Thyroid gland (tissue), 4 donors: ENCODE results near the gene C1orf210.

Experiments
- POLR2A ChIP-seq, 2 donors: fragments of 450-650 bp; IDR thresholded peaks; one replicate each; pipeline ENCODE4 v1.6.1; 2017; ENCODE audit warnings: antibody characterized with exemption in 2 of 2, mild to moderate bottlenecking in 2 of 2, moderate library complexity in 1 of 2
- TF ChIP-seq, protein P1 (sequence below), 6 experiments: fragments of 200-600 bp in 3 of 6; fragments of 450-650 bp in 3 of 6; sonication (generic) in 3 of 6; IDR thresholded peaks; one replicate each; pipeline ENCODE4 v1.5.1; 2016 to 2019; ENCODE audit warnings: antibody characterized with exemption in 6 of 6, mild to moderate bottlenecking in 2 of 6, inconsistent platforms in 1 of 6, moderate library complexity in 1 of 6

DNA sequence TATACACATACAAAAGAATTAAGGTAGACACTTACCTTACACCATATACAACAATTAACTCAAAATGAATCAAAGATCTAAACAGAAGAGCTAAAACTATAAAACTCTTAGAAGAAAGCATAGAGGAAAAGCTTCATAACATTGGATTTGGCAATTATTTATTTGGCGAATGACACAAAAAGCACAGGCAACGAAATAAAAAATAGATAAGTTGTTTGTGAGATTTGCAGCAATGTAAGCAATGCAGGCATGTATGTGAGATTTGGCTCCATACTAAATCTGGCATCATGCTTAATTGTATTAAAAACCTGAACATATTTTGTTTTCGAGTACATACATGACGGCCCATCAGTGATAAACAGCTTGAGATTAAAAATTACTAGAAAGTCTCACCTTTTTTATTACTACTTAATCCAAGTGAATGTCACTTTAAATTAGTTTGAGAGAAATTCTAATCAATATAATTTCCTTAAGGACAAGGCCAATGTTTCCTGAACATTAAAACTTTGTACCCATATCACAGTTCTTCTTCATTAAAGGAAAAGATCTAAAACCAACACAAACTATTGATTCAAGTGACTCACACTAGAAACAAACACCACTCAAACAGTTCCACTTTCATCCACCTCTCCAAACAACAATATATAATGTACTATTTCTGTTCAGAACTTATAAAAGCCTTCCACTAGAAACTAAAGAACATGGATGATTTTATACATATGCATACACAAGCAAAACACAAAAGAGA is 38.7 kb downstream of the C1orf210 start:
- TF ChIP-seq, protein P1, sequence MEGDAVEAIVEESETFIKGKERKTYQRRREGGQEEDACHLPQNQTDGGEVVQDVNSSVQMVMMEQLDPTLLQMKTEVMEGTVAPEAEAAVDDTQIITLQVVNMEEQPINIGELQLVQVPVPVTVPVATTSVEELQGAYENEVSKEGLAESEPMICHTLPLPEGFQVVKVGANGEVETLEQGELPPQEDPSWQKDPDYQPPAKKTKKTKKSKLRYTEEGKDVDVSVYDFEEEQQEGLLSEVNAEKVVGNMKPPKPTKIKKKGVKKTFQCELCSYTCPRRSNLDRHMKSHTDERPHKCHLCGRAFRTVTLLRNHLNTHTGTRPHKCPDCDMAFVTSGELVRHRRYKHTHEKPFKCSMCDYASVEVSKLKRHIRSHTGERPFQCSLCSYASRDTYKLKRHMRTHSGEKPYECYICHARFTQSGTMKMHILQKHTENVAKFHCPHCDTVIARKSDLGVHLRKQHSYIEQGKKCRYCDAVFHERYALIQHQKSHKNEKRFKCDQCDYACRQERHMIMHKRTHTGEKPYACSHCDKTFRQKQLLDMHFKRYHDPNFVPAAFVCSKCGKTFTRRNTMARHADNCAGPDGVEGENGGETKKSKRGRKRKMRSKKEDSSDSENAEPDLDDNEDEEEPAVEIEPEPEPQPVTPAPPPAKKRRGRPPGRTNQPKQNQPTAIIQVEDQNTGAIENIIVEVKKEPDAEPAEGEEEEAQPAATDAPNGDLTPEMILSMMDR (IDR thresholded peaks at IDR 0.05), result no peak
- TF ChIP-seq POLR2A (IDR thresholded peaks at IDR 0.05), result no peak
